GM20000 (cell line): ENCODE results near the gene SYCP2.

Experiments
- DNase-seq: peaks from one replicate; pipeline ENCODE4 v3.0.0; 2012; ENCODE audit warnings: low spot score
- CTCF ChIP-seq: IDR thresholded peaks from 2 replicates; pipeline ENCODE4 v1.5.1; 2012; ENCODE audit warnings: mild to moderate bottlenecking, control low read depth; ENCODE audit errors: extremely low read depth, missing control alignments

Gene SYCP2

GRCh38 chr20:59824711-59825562, 108.5 kb downstream of the SYCP2 start:
- DNase-seq: no peak
- TF ChIP-seq CTCF: no peak

DNA sequence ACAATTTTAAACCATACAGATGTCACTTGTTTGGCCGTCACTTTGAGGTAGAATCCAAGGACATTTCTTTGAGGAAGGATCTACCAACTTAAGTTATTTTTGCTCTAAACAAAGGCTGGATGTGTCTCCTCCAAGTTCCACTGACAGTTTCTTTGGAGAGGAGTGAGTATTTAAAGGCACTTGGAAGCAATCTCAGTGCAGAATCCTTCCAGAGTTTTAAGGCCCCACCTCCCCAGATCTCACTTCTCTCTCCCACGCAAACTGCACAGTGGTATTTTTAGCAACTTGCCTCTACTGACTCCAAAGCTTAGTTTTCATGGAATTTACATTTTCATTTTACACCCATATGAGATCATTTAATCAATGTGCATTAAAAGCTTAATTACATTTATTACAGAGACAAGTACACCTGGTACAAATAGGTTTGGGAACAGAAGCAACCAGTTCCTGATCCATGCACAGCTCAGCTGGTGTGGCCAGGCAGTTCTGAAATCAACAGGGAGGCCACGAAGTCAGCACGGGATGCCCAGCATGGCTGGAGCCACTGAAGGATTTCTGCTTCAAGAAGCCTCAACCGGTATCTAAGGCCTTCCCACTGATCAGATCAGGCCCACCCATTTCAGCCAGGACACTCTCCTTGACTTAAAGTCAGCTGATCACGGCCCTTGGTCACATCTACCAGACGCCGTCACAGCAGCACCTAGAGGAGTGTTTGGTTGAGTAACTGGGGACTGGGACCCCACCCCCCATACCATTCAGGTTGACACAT, 109.8 kb downstream of the SYCP2 start:
- no peak for TF ChIP-seq CTCF
- no peak for DNase-seq

DNA sequence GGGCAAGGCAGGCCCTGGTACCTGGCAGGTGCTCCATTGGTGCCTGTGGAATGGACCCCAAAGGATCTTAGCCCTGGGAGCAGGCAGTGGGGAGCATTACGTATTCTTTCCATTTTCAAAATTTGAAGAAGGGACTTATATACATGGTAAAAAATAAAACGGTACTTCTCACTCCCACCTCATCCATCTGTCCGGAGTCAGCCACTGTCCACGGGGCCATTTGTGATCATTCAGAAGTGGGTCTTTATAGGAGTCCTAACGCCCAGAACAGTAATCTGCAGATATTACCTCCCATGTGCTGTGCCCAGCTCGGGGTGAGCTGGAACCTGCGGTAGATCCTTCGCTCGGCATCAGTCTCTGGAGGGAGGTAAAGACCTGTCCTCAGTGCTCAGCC, 110.4 kb downstream of the SYCP2 start:
- no peak for DNase-seq
- TF ChIP-seq CTCF: no peak

DNA sequence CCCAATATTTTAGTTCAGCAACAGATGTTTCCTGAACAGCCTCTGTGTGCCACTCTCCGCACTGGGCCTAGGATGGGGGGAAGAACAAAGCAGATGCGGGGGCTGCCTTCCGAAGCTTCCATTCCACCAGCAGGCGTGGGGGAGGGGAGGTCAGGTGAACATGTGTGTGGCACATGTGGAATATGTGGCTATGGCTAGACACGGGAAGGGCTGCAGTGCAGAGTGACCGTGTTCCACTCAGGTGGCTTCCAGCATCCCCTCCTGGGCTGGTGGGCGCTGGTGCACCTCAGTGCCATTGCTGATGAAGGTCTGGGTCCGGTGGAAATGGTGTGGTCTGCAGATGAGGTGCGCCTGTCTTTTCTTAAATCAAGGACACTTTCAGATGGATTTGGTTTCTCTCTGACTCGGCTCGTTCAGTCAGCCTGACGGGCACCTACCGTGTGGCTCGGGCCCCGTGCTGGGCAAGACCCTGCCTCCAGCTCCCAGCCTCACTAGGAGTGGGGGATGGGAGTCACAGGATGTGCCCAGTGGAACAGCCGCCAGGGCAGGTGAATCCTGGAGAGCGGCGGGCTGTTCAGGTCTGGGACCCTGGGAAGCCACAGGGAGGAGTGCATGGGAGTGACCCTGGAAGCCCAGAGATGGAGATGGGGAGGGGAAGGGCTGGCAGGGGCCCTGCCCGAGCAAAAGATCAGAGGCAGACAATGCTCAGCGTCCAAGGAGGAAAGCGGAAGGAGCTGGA, 111.0 kb downstream of the SYCP2 start:
- no peak for DNase-seq
- no peak for TF ChIP-seq CTCF

GRCh38 chr20:59821788-59822187, 111.6 kb downstream of the SYCP2 start:
- DNase-seq: no peak

GRCh38 chr20:59821201-59821600, 112.2 kb downstream of the SYCP2 start:
- DNase-seq: no peak
- no peak for TF ChIP-seq CTCF

More at GRCh38 chr20:59821788-59822187, 111.6 kb downstream of the SYCP2 start:
- no peak for TF ChIP-seq CTCF
